Measurements from ENCODE around the gene FRG2B. TPM values are rescaled to one million over a fixed set of nuclear protein-coding genes. Genes with fewer than 3 reads are reported as not detected.
"Not testable (repeated sequence)": the region's sequence is repeated elsewhere in the genome, so short reads cannot be mapped to it uniquely, and the experiment has no call there.

FRG2B gene
- total and polyA plus RNA-seq, 10 donors = not detected

DNA sequence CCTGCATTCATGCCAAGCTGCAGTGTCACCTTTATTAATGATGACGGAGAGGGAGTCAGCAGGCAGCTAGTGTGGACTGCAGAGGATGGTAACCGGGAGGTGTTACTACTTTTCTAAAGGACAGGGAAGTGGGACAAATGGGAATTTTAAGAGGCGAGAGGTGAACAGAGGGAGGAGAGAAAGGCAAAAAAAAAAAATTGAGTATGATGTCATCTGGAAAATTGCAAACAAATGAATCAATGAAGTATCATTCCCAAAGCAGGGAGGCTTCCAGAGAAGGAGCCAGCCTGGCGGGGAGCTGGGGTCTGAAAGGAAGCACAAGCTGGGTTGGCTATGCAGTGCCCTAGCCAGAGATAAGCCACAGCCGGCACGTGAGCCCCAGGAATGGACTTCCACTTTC, 12.9 kb downstream of the FRG2B start:
- no peak for DNase-seq
- no peak for TF ChIP-seq POLR2AphosphoS5 (IDR thresholded peaks at IDR 0.05)
- TF ChIP-seq, protein P1, sequence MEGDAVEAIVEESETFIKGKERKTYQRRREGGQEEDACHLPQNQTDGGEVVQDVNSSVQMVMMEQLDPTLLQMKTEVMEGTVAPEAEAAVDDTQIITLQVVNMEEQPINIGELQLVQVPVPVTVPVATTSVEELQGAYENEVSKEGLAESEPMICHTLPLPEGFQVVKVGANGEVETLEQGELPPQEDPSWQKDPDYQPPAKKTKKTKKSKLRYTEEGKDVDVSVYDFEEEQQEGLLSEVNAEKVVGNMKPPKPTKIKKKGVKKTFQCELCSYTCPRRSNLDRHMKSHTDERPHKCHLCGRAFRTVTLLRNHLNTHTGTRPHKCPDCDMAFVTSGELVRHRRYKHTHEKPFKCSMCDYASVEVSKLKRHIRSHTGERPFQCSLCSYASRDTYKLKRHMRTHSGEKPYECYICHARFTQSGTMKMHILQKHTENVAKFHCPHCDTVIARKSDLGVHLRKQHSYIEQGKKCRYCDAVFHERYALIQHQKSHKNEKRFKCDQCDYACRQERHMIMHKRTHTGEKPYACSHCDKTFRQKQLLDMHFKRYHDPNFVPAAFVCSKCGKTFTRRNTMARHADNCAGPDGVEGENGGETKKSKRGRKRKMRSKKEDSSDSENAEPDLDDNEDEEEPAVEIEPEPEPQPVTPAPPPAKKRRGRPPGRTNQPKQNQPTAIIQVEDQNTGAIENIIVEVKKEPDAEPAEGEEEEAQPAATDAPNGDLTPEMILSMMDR (IDR thresholded peaks at IDR 0.05 in 8 of 11, conservative IDR thresholded peaks at IDR 0.05 in 3 of 11) = no peak
- no peak for TF ChIP-seq POLR2A (IDR thresholded peaks at IDR 0.05)
- Histone ChIP-seq H3K4me1 (no peaks in the 10 kb centered on the region), H3K36me3 (no peaks in the 10 kb centered on the region), H3K4me3 (no peak overlapping the region), H3K27me3 (replicated peaks in 1 of 7) (peaks cover 0 to 8% (median 0%) of the 10 kb centered on the region in 7 donors), H3K9me3 (peaks cover 0 to 7% (median 0%) of the 10 kb centered on the region in 8 donors), H3K27ac (no peak overlapping the region)
- intact Hi-C loops (cut with DNase I; ENCODE audit: low total_unique reads) = no loop called here
- 61 to 70% (median 69%) methylated on average over 6 of the region's 6 CpGs for WGBS, 5 donors

DNA sequence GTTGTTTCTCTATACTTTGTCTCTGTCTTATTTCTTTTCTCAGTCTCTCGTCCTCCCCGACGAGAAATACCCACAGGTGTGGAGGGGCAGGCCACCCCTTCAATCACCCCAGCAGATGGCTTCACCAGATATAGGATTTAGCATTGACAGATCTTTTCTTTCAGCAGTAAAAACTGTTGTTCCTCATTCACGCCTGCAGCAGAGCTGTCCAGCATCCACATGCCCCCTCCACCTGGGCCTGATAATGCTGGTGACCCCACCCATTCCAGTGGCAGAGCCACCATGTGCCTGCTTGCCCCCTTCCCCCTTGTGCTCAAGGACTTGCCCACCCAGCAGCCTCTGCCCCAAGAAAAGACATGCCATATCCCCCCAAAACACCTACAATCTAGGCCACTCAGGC, 15.5 kb downstream of the FRG2B start:
- H3K4me1 ChIP-seq = no peaks in the 10 kb centered on the region
- WGBS, 5 donors = 50 to 66% (median 56%) methylated on average over 4 of the region's 4 CpGs
- intact Hi-C loops (cut with DNase I; ENCODE audit: low total_unique reads) = no loop called here
- DNase-seq = no peak
- peaks cover 0 to 14% (median 0%) of the 10 kb centered on the region in 8 donors for H3K9me3 ChIP-seq
- H3K27me3 ChIP-seq (replicated peaks in 1 of 7) = peaks cover 0 to 31% (median 0%) of the 10 kb centered on the region in 7 donors
- no peak overlapping the region for H3K27ac ChIP-seq
- no peak overlapping the region for H3K4me3 ChIP-seq
- TF ChIP-seq, protein P1 (IDR thresholded peaks at IDR 0.05 in 8 of 11, conservative IDR thresholded peaks at IDR 0.05 in 3 of 11) = no peak
- TF ChIP-seq POLR2AphosphoS5 (IDR thresholded peaks at IDR 0.05) = no peak
- TF ChIP-seq POLR2A (IDR thresholded peaks at IDR 0.05) = no peak
- no peaks in the 10 kb centered on the region for H3K36me3 ChIP-seq

GRCh38 chr10:133608855-133609254, 17.7 kb downstream of the FRG2B start:
- Histone ChIP-seq H3K27ac (no peak overlapping the region), H3K27me3 (replicated peaks in 1 of 7) (peaks cover 0 to 53% (median under 1%) of the 10 kb centered on the region in 7 donors), H3K4me1 (no peaks in the 10 kb centered on the region), H3K9me3 (peaks cover 0 to 14% (median 0%) of the 10 kb centered on the region in 8 donors), H3K4me3 (no peak overlapping the region), H3K36me3 (no peaks in the 10 kb centered on the region)
- TF ChIP-seq POLR2AphosphoS5 (IDR thresholded peaks at IDR 0.05) = no peak
- TF ChIP-seq, protein P1 (IDR thresholded peaks at IDR 0.05 in 8 of 11, conservative IDR thresholded peaks at IDR 0.05 in 3 of 11) = peak in 9 of 11 experiments; percentile 9 to 60 (median 37)
- WGBS, 5 donors = 8 to 40% (median 11%) methylated on average over 3 of the region's 3 CpGs
- intact Hi-C loops (cut with DNase I; ENCODE audit: low total_unique reads) = no loop called here
- DNase-seq = no peak

GRCh38 chr10:133603434-133603833, 23.2 kb downstream of the FRG2B start:
- peaks cover 0 to 84% (median 13%) of the 10 kb centered on the region in 7 donors for H3K27me3 ChIP-seq (replicated peaks in 1 of 7)
- 70 to 86% (median 82%) methylated on average over 2 of the region's 2 CpGs for WGBS, 5 donors

GRCh38 chr10:133600657-133601056, 25.9 kb downstream of the FRG2B start:
- Histone ChIP-seq H3K27ac (no peak overlapping the region), H3K36me3 (no peaks in the 10 kb centered on the region), H3K9me3 (peaks cover 0 to 3% (median 0%) of the 10 kb centered on the region in 8 donors), H3K27me3 (replicated peaks in 1 of 7) (peaks cover 0 to 73% (median 13%) of the 10 kb centered on the region in 7 donors), H3K4me3 (no peak overlapping the region), H3K4me1 (no peaks in the 10 kb centered on the region)
- WGBS, 5 donors = 59 to 73% (median 67%) methylated on average over 3 of the region's 3 CpGs
- DNase-seq = no peak
- intact Hi-C loops (cut with DNase I; ENCODE audit: low total_unique reads) = no loop called here
- TF ChIP-seq POLR2A (IDR thresholded peaks at IDR 0.05) (no peak), POLR2AphosphoS5 (IDR thresholded peaks at IDR 0.05) (no peak)
- TF ChIP-seq, protein P1 (IDR thresholded peaks at IDR 0.05 in 8 of 11, conservative IDR thresholded peaks at IDR 0.05 in 3 of 11) = no peak

More at GRCh38 chr10:133603434-133603833, 23.2 kb downstream of the FRG2B start:
- H3K4me3 ChIP-seq; H3K27ac ChIP-seq; H3K4me1 ChIP-seq; DNase-seq; intact Hi-C loops (cut with DNase I; ENCODE audit: low total_unique reads); H3K9me3 ChIP-seq; H3K36me3 ChIP-seq: not testable (repeated sequence)

DNA sequence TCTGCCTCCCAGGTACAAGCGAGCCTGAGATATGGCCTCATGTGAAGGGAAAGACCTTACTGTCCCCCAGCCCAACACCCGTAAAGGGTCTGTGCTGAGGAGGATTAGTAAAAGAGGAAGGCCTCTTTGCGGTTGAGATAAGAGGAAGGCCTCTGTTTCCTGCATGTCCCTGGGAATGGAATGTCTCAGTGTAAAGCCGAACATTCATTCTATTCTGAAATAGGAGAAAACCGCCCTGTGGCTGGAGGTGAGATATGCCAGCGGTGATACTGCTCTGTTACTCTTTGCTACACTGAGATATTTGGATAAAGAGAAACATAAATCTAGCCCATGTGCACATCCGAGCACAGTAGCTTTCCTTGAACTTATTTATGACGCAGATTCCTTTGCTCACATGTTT, 26.7 kb downstream of the FRG2B start:
- intact Hi-C loops (cut with DNase I; ENCODE audit: low total_unique reads); H3K9me3 ChIP-seq; H3K27ac ChIP-seq; H3K4me1 ChIP-seq; H3K36me3 ChIP-seq; H3K4me3 ChIP-seq; DNase-seq: not testable (repeated sequence)
- WGBS, 5 donors = 33 to 59% (median 45%) methylated on average over 8 of the region's 8 CpGs
- H3K27me3 ChIP-seq (replicated peaks in 1 of 7) = peaks cover 0 to 65% (median 13%) of the 10 kb centered on the region in 7 donors

All from spleen (tissue), 11 donors.